Measurements from ENCODE around the gene PIK3CB.
"Not testable (repeated sequence)": the region's sequence is repeated elsewhere in the genome, so short reads cannot be mapped to it uniquely, and the experiment has no call there.

The PIK3CB gene

GRCh38 chr3:138802223-138802622 is 32.5 kb downstream of the PIK3CB start:
- not testable (repeated sequence) for DNase-seq

- no peak for DNase-seq
Observed at GRCh38 chr3:138801792-138802191, 32.9 kb downstream of the PIK3CB start.

GRCh38 chr3:138800248-138800647 is 34.5 kb downstream of the PIK3CB start:
- DNase-seq = no peak

GRCh38 chr3:138799822-138800221 is 34.9 kb downstream of the PIK3CB start:
- DNase-seq = no peak

- no peak for DNase-seq
Observed at GRCh38 chr3:138797508-138798038, 37.2 kb downstream of the PIK3CB start.

- no peak for DNase-seq
Observed at GRCh38 chr3:138796761-138797160, 38.0 kb downstream of the PIK3CB start.

- DNase-seq = no peak
Observed at GRCh38 chr3:138786788-138787271, 47.9 kb downstream of the PIK3CB start.

- DNase-seq = no peak
Observed at GRCh38 chr3:138785951-138786350, 48.8 kb downstream of the PIK3CB start.

- DNase-seq = not testable (repeated sequence)
Observed at GRCh38 chr3:138785362-138785857, 49.3 kb downstream of the PIK3CB start.

- DNase-seq = no peak
Observed at GRCh38 chr3:138782755-138783154, 52.0 kb downstream of the PIK3CB start.

GRCh38 chr3:138781012-138781470 is 53.7 kb downstream of the PIK3CB start:
- DNase-seq = peak; percentile 65

- no peak for DNase-seq
Observed at GRCh38 chr3:138778643-138779042, 56.1 kb downstream of the PIK3CB start.

GRCh38 chr3:138776961-138777360 is 57.8 kb downstream of the PIK3CB start:
- no peak for DNase-seq

GRCh38 chr3:138775254-138775595 is 59.5 kb downstream of the PIK3CB start:
- DNase-seq = no peak

GRCh38 chr3:138774529-138775253 is 60.0 kb downstream of the PIK3CB start:
- DNase-seq = no peak

GRCh38 chr3:138771585-138771984 is 63.1 kb downstream of the PIK3CB start:
- DNase-seq = no peak

- DNase-seq = no peak
Observed at GRCh38 chr3:138769616-138770015, 65.1 kb downstream of the PIK3CB start.

- DNase-seq = no peak
Observed at GRCh38 chr3:138768946-138769345, 65.8 kb downstream of the PIK3CB start.

- no peak for DNase-seq
Observed at GRCh38 chr3:138768125-138768524, 66.6 kb downstream of the PIK3CB start.

- DNase-seq = no peak
Observed at GRCh38 chr3:138767498-138768104, 67.1 kb downstream of the PIK3CB start.

GRCh38 chr3:138761002-138761401 is 73.7 kb downstream of the PIK3CB start:
- DNase-seq = no peak

GRCh38 chr3:138748190-138748589 is 86.5 kb downstream of the PIK3CB start:
- DNase-seq = no peak

GRCh38 chr3:138747225-138747624 is 87.5 kb downstream of the PIK3CB start:
- no peak for DNase-seq

- no peak for DNase-seq
Observed at GRCh38 chr3:138740072-138740471, 94.7 kb downstream of the PIK3CB start.
